Measurements from ENCODE around the gene HORMAD2.
"Not testable (repeated sequence)": the region's sequence is repeated elsewhere in the genome, so short reads cannot be mapped to it uniquely, and the experiment has no call there.

Gene HORMAD2

GRCh38 chr22:30193031-30193775 is 112.9 kb downstream of the HORMAD2 start:
- DNase-seq, result no peak

GRCh38 chr22:30195245-30196140 is 115.2 kb downstream of the HORMAD2 start:
- DNase-seq, result peak; percentile 59

GRCh38 chr22:30196141-30196879 is 116.0 kb downstream of the HORMAD2 start:
- peak; percentile 100 for DNase-seq

- DNase-seq, result no peak
Observed at GRCh38 chr22:30196880-30197336, 116.6 kb downstream of the HORMAD2 start.

GRCh38 chr22:30197389-30197788 is 117.1 kb downstream of the HORMAD2 start:
- no peak for DNase-seq

GRCh38 chr22:30198152-30198825 is 118.0 kb downstream of the HORMAD2 start:
- no peak for DNase-seq

- DNase-seq, result no peak
Observed at GRCh38 chr22:30198921-30199320, 118.7 kb downstream of the HORMAD2 start.

- DNase-seq, result not testable (repeated sequence)
Observed at GRCh38 chr22:30200905-30201304, 120.6 kb downstream of the HORMAD2 start.

- peak; percentile 80 for DNase-seq
Observed at GRCh38 chr22:30201945-30202344, 121.7 kb downstream of the HORMAD2 start.

- no peak for DNase-seq
Observed at GRCh38 chr22:30202531-30203006, 122.3 kb downstream of the HORMAD2 start.

- no peak for DNase-seq
Observed at GRCh38 chr22:30204015-30204741, 123.9 kb downstream of the HORMAD2 start.

GRCh38 chr22:30204742-30205111 is 124.5 kb downstream of the HORMAD2 start:
- DNase-seq, result peak; percentile 78

GRCh38 chr22:30205281-30206115 is 125.2 kb downstream of the HORMAD2 start:
- peak; percentile 98 for DNase-seq

GRCh38 chr22:30206944-30207343 is 126.7 kb downstream of the HORMAD2 start:
- DNase-seq, result peak; percentile 99

- peak; percentile 86 for DNase-seq
Observed at GRCh38 chr22:30208631-30209603, 128.7 kb downstream of the HORMAD2 start.

GRCh38 chr22:30209642-30210041 is 129.4 kb downstream of the HORMAD2 start:
- DNase-seq, result no peak

- DNase-seq, result peak; percentile 76
Observed at GRCh38 chr22:30210235-30210909, 130.1 kb downstream of the HORMAD2 start.

GRCh38 chr22:30211124-30211820 is 131.0 kb downstream of the HORMAD2 start:
- no peak for DNase-seq
